ENCODE results near the gene NMNAT3. TPM values are rescaled to one million over a fixed set of nuclear protein-coding genes. Genes with fewer than 3 reads are reported as not detected.

The NMNAT3 gene
- total and polyA plus RNA-seq, 2 donors from 2014 or later: 6.4 to 13.8 TPM

- Histone ChIP-seq H3K9me3 (ENCODE audit: control insufficient read depth in 2 of 3, insufficient read depth in 1 of 3, low read length in 3 of 3) (no peaks in the 10 kb centered on the region), H3K36me3 (ENCODE audit: control insufficient read depth in 2 of 3, insufficient read depth in 3 of 3, low read length in 3 of 3) (no peaks in the 10 kb centered on the region), H3K4me1 (ENCODE audit: control insufficient read depth in 2 of 3, insufficient read depth in 2 of 3, low read depth in 1 of 3, low read length in 3 of 3) (peaks cover 8 to 21% (median 14%) of the 10 kb centered on the region in 3 donors), H3K4me3 (ENCODE audit: low read length in 3 of 3) (no peak overlapping the region), H3K27me3 (ENCODE audit: control insufficient read depth, insufficient read depth, low read length) (no peaks in the 10 kb centered on the region), H3K9ac (ENCODE audit: low read length in 3 of 3) (no peak overlapping the region), H3K27ac (ENCODE audit: low read depth in 2 of 2, low read length in 2 of 2) (peak overlapping the region in 1 of 2 donors; percentile 62)
- TF ChIP-seq, protein P1, sequence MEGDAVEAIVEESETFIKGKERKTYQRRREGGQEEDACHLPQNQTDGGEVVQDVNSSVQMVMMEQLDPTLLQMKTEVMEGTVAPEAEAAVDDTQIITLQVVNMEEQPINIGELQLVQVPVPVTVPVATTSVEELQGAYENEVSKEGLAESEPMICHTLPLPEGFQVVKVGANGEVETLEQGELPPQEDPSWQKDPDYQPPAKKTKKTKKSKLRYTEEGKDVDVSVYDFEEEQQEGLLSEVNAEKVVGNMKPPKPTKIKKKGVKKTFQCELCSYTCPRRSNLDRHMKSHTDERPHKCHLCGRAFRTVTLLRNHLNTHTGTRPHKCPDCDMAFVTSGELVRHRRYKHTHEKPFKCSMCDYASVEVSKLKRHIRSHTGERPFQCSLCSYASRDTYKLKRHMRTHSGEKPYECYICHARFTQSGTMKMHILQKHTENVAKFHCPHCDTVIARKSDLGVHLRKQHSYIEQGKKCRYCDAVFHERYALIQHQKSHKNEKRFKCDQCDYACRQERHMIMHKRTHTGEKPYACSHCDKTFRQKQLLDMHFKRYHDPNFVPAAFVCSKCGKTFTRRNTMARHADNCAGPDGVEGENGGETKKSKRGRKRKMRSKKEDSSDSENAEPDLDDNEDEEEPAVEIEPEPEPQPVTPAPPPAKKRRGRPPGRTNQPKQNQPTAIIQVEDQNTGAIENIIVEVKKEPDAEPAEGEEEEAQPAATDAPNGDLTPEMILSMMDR (IDR thresholded peaks at IDR 0.05; ENCODE audit: borderline replicate concordance, extremely low read depth, insufficient read depth): no peak
- DNase-seq (peak; percentile 56 to 86 (median 70)), FAIRE-seq (no peak)
- intact Hi-C loops (cut with DNase I): no loop called here
These were observed 142.5 kb downstream of the NMNAT3 start for GRCh38 chr3:139534992-139535879.

- DNase-seq: peak in 1 of 5 donors; percentile 50
- Histone ChIP-seq H3K36me3 (ENCODE audit: control insufficient read depth in 2 of 3, insufficient read depth in 3 of 3, low read length in 3 of 3) (no peaks in the 10 kb centered on the region), H3K9me3 (ENCODE audit: control insufficient read depth in 2 of 3, insufficient read depth in 1 of 3, low read length in 3 of 3) (no peaks in the 10 kb centered on the region), H3K27me3 (ENCODE audit: control insufficient read depth, insufficient read depth, low read length) (no peaks in the 10 kb centered on the region), H3K27ac (ENCODE audit: low read depth in 2 of 2, low read length in 2 of 2) (peak overlapping the region in 1 of 2 donors; percentile 27), H3K4me1 (ENCODE audit: control insufficient read depth in 2 of 3, insufficient read depth in 2 of 3, low read depth in 1 of 3, low read length in 3 of 3) (peaks cover 8 to 21% (median 14%) of the 10 kb centered on the region in 3 donors), H3K9ac (ENCODE audit: low read length in 3 of 3) (no peak overlapping the region), H3K4me3 (ENCODE audit: low read length in 3 of 3) (no peak overlapping the region)
- TF ChIP-seq, protein P1 (IDR thresholded peaks at IDR 0.05; ENCODE audit: borderline replicate concordance, extremely low read depth, insufficient read depth): no peak
- no peak for FAIRE-seq
- intact Hi-C loops (cut with DNase I): no loop called here
These were observed 143.3 kb downstream of the NMNAT3 start for GRCh38 chr3:139534455-139534812.

GRCh38 chr3:139533781-139534454 is 143.9 kb downstream of the NMNAT3 start:
- Histone ChIP-seq H3K27ac (ENCODE audit: low read depth in 2 of 2, low read length in 2 of 2) (peak overlapping the region in 1 of 2 donors; percentile 27), H3K4me3 (ENCODE audit: low read length in 3 of 3) (no peak overlapping the region), H3K9ac (ENCODE audit: low read length in 3 of 3) (no peak overlapping the region), H3K36me3 (ENCODE audit: control insufficient read depth in 2 of 3, insufficient read depth in 3 of 3, low read length in 3 of 3) (no peaks in the 10 kb centered on the region), H3K27me3 (ENCODE audit: control insufficient read depth, insufficient read depth, low read length) (no peaks in the 10 kb centered on the region), H3K9me3 (ENCODE audit: control insufficient read depth in 2 of 3, insufficient read depth in 1 of 3, low read length in 3 of 3) (no peaks in the 10 kb centered on the region), H3K4me1 (ENCODE audit: control insufficient read depth in 2 of 3, insufficient read depth in 2 of 3, low read depth in 1 of 3, low read length in 3 of 3) (peaks cover 8 to 21% (median 14%) of the 10 kb centered on the region in 3 donors)
- FAIRE-seq (no peak), DNase-seq (peak; percentile 83 to 95 (median 93))
- TF ChIP-seq, protein P1 (IDR thresholded peaks at IDR 0.05; ENCODE audit: borderline replicate concordance, extremely low read depth, insufficient read depth): no peak
- intact Hi-C loops (cut with DNase I): no loop called here

Data from kidney (tissue), 14 donors.